Measurements from ENCODE around the gene EXOC3L4. TPM values are rescaled to one million over a fixed set of nuclear protein-coding genes. Genes with fewer than 3 reads are reported as not detected.

Gene EXOC3L4
- total RNA-seq, 3 donors from 2014 or later, result 16.7 to 29.1 (median 26.1) TPM

- DNase-seq, result no peak
- no peaks in the 10 kb centered on the region for H3K4me1 ChIP-seq (ENCODE audit: low read depth)
- H3K36me3 ChIP-seq (ENCODE audit: low read depth), result no peaks in the 10 kb centered on the region
- H3K4me3 ChIP-seq, result no peak overlapping the region
- no peak for ATAC-seq
- no peaks in the 10 kb centered on the region for H3K9me3 ChIP-seq
- intact Hi-C loops (cut with DNase I, micrococcal nuclease), result no loop called here
- no peak for TF ChIP-seq CTCF (IDR thresholded peaks at IDR 0.05)
Measured at GRCh38 chr14:103155826-103156394, 61.4 kb downstream of the EXOC3L4 start.

- no peak for TF ChIP-seq CTCF (IDR thresholded peaks at IDR 0.05)
- no peak for ATAC-seq
Measured at GRCh38 chr14:103156651-103157378, 62.3 kb downstream of the EXOC3L4 start.

DNA sequence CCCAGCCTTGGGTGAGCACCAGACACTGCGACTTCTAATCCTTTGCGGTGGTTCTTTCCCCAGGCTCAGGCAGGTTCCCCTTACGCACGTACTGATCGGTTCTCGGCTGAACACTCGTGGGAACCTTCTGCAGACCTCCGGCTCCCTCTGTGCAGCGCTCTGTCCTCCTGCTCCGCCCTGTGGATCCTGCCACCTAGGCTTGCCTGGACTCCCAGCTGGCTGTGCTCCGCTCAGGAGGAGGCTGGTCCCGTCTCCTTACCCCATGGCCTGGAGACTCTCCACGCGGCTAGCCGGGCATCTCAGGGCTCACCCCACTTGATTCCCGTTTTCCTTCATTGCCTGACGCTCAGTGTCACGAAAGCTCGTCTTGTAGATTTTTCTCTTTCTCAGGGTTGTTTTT is 63.4 kb downstream of the EXOC3L4 start:
- no peak for TF ChIP-seq CTCF (IDR thresholded peaks at IDR 0.05)
- DNase-seq (no peak), ATAC-seq (no peak)

More at GRCh38 chr14:103156651-103157378, 62.3 kb downstream of the EXOC3L4 start:
- H3K4me1 ChIP-seq (ENCODE audit: low read depth), result no peaks in the 10 kb centered on the region
- no peak overlapping the region for H3K4me3 ChIP-seq
- intact Hi-C loops (cut with DNase I, micrococcal nuclease), result no loop called here
- DNase-seq, result no peak
- no peaks in the 10 kb centered on the region for H3K36me3 ChIP-seq (ENCODE audit: low read depth)
- H3K9me3 ChIP-seq, result no peaks in the 10 kb centered on the region

DNA sequence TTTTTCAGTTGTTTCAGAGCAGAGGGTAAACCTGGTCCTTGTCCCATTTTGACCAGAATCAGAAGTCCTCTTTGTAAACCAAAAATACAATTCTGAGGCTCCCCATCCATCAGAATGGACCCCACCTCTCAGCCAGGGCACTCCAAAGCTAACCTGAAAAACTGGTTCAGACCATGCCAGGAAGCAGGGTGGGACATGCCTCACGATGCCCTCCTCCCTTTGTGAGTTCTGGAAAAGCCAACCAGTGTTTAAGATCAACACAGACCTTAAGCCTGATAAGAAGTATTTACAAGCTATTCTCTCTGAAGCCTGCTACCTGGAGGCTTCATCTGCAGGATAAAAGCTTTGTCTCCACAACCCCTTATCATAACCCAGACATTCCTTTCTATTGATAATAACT is 64.2 kb downstream of the EXOC3L4 start:
- Histone ChIP-seq H3K9me3 (no peaks in the 10 kb centered on the region), H3K4me3 (no peak overlapping the region), H3K4me1 (ENCODE audit: low read depth) (no peaks in the 10 kb centered on the region), H3K36me3 (ENCODE audit: low read depth) (no peaks in the 10 kb centered on the region)
- ATAC-seq (no peak), DNase-seq (no peak)
- TF ChIP-seq CTCF (IDR thresholded peaks at IDR 0.05), result no peak
- intact Hi-C loops (cut with DNase I, micrococcal nuclease), result no loop called here

More for the DNA sequence above, 63.4 kb downstream of the EXOC3L4 start:
- H3K4me1 ChIP-seq (ENCODE audit: low read depth), result no peaks in the 10 kb centered on the region
- intact Hi-C loops (cut with DNase I, micrococcal nuclease), result no loop called here
- H3K4me3 ChIP-seq, result no peak overlapping the region
- no peaks in the 10 kb centered on the region for H3K36me3 ChIP-seq (ENCODE audit: low read depth)
- H3K9me3 ChIP-seq, result no peaks in the 10 kb centered on the region

Other genes starting within 250 kb of the EXOC3L4 start
- gene AMN, start 172.1 kb upstream of the EXOC3L4 start, total RNA-seq, result 100 to 1,000 TPM; 128 to 486 (median 198) TPM
- 100 to 1,000 TPM in 1 of 3 donors, 10 to 100 TPM in 2; 77.6 to 106 (median 84.4) TPM for gene CDC42BPB, start 37.2 kb upstream of the EXOC3L4 start, total RNA-seq
- gene LBHD2, start 10.5 kb upstream of the EXOC3L4 start, total RNA-seq, result not detected
- 10 to 100 TPM; 22.0 to 67.4 (median 40.2) TPM for gene TNFAIP2, start 28.7 kb downstream of the EXOC3L4 start, total RNA-seq
- 100 to 1,000 TPM; 255 to 342 (median 314) TPM for gene EIF5, start 239.5 kb downstream of the EXOC3L4 start, total RNA-seq